GM18505 (cell line): ENCODE data around the gene PSME3IP1.

ENCODE experiments used
- ATAC-seq: cut with Tn5 transposase; IDR thresholded peaks from one replicate; pipeline ENCODE4 v1.9.1; 2021; ENCODE audit not compliant: unreplicated experiment
- POLR2A ChIP-seq: IDR thresholded peaks from 4 replicates; pipeline ENCODE4 v1.6.1; 2011; ENCODE audit warnings: borderline replicate concordance; ENCODE audit not compliant: insufficient read depth, insufficient read length; ENCODE audit errors: extremely low read depth

PSME3IP1 gene

GRCh38 chr16:57149391-57149790, 36.4 kb downstream of the PSME3IP1 start:
- no peak for ATAC-seq
- TF ChIP-seq POLR2A, result no peak

- TF ChIP-seq POLR2A, result no peak
- no peak for ATAC-seq
These were observed 37.4 kb downstream of the PSME3IP1 start for GRCh38 chr16:57148481-57148880.

- no peak for ATAC-seq
- TF ChIP-seq POLR2A, result no peak
These were observed 38.2 kb downstream of the PSME3IP1 start for GRCh38 chr16:57147381-57148221.

- no peak for TF ChIP-seq POLR2A
- no peak for ATAC-seq
These were observed 39.1 kb downstream of the PSME3IP1 start for GRCh38 chr16:57146735-57147134.

GRCh38 chr16:57146040-57146647, 39.7 kb downstream of the PSME3IP1 start:
- ATAC-seq, result no peak
- no peak for TF ChIP-seq POLR2A

- no peak for TF ChIP-seq POLR2A
- ATAC-seq, result no peak
These were observed 40.5 kb downstream of the PSME3IP1 start for GRCh38 chr16:57145046-57146021.

GRCh38 chr16:57144027-57144426, 41.8 kb downstream of the PSME3IP1 start:
- ATAC-seq, result no peak

GRCh38 chr16:57143149-57143921, 42.5 kb downstream of the PSME3IP1 start:
- no peak for TF ChIP-seq POLR2A
- ATAC-seq, result no peak

More at GRCh38 chr16:57144027-57144426, 41.8 kb downstream of the PSME3IP1 start:
- no peak for TF ChIP-seq POLR2A

- no peak for ATAC-seq
- TF ChIP-seq POLR2A, result no peak
These were observed 43.8 kb downstream of the PSME3IP1 start for GRCh38 chr16:57141822-57142631.

- no peak for TF ChIP-seq POLR2A
- no peak for ATAC-seq
These were observed 44.7 kb downstream of the PSME3IP1 start for GRCh38 chr16:57140931-57141668.

GRCh38 chr16:57138281-57138935, 47.4 kb downstream of the PSME3IP1 start:
- no peak for TF ChIP-seq POLR2A
- no peak for ATAC-seq
